GM23338 (cell line): Measurements from ENCODE around the gene CCBE1.

Experiments used
- CREB1 ChIP-seq: fragments of 250-450 bp; sonication (Bioruptor Pico); IDR thresholded peaks from 2 replicates; pipeline ENCODE4 v1.5.0; 2020; ENCODE audit warnings: low read depth, mild to moderate bottlenecking, moderate library complexity
- EZH2 ChIP-seq: fragments of 200-600 bp; sonication (generic); IDR thresholded peaks from one replicate; pipeline ENCODE4 v1.8.0; 2017; ENCODE audit warnings: antibody characterized with exemption, mild to moderate bottlenecking, low read depth; ENCODE audit not compliant: unreplicated experiment
- EZH2phosphoT487 ChIP-seq: fragments of 200-600 bp; sonication (generic); IDR thresholded peaks from one replicate; pipeline ENCODE4 v1.8.1; 2018; ENCODE audit warnings: antibody characterized with exemption; ENCODE audit not compliant: unreplicated experiment
- JUNB ChIP-seq: IDR thresholded peaks from one replicate; pipeline ENCODE4 v1.6.1; 2016; ENCODE audit warnings: antibody characterized with exemption; ENCODE audit not compliant: unreplicated experiment
- POLR2AphosphoS5 ChIP-seq: IDR thresholded peaks from 2 replicates; pipeline ENCODE4 v1.6.1; 2016; ENCODE audit warnings: antibody characterized with exemption, low read depth
- STAT1 ChIP-seq: IDR thresholded peaks from one replicate; pipeline ENCODE4 v1.6.1; 2016; ENCODE audit warnings: antibody characterized with exemption; ENCODE audit not compliant: unreplicated experiment
- ZNF331 ChIP-seq: fragments of 250-450 bp; sonication (Bioruptor Pico); IDR thresholded peaks from 2 replicates; pipeline ENCODE4 v1.5.0; 2020; ENCODE audit warnings: low read depth, mild to moderate bottlenecking, moderate library complexity
- TF ChIP-seq, protein P1 (sequence below): IDR thresholded peaks from one replicate; pipeline ENCODE4 v1.6.1; 2018; ENCODE audit warnings: antibody characterized with exemption; ENCODE audit not compliant: unreplicated experiment
- TF ChIP-seq, protein P2 (sequence below), 2 experiments: fragments of 200-600 bp in 1 of 2; sonication (generic) in 1 of 2; conservative IDR thresholded peaks; 2 replicates each; pipeline versions ENCODE4 v1.5.1 to v1.6.1; 2016 to 2017; ENCODE audit warnings: antibody characterized with exemption in 2 of 2, low read depth in 2 of 2, mild to moderate bottlenecking in 2 of 2, moderate library complexity in 1 of 2

DNA sequence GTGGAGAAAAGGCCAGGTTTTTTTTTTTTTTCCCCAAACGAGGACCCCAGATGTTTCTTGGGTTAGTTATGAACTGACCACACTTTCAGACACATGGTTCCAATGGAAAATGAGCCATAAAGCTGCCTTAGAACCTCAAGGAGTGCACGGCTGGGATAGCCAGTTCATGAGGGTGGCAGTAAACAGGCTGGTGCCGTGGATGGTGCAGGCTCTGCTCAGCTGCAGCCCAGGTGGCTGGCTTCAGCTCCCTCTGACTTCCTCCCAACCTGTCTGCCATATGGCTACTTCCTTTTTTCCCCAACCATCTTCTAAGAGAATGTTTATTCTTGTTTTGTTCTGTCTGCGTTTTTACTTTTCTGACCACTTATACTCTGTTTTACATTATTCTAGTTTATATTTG is 228.4 kb downstream of the CCBE1 start:
- TF ChIP-seq, protein P1, sequence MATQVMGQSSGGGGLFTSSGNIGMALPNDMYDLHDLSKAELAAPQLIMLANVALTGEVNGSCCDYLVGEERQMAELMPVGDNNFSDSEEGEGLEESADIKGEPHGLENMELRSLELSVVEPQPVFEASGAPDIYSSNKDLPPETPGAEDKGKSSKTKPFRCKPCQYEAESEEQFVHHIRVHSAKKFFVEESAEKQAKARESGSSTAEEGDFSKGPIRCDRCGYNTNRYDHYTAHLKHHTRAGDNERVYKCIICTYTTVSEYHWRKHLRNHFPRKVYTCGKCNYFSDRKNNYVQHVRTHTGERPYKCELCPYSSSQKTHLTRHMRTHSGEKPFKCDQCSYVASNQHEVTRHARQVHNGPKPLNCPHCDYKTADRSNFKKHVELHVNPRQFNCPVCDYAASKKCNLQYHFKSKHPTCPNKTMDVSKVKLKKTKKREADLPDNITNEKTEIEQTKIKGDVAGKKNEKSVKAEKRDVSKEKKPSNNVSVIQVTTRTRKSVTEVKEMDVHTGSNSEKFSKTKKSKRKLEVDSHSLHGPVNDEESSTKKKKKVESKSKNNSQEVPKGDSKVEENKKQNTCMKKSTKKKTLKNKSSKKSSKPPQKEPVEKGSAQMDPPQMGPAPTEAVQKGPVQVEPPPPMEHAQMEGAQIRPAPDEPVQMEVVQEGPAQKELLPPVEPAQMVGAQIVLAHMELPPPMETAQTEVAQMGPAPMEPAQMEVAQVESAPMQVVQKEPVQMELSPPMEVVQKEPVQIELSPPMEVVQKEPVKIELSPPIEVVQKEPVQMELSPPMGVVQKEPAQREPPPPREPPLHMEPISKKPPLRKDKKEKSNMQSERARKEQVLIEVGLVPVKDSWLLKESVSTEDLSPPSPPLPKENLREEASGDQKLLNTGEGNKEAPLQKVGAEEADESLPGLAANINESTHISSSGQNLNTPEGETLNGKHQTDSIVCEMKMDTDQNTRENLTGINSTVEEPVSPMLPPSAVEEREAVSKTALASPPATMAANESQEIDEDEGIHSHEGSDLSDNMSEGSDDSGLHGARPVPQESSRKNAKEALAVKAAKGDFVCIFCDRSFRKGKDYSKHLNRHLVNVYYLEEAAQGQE = no peak
- TF ChIP-seq POLR2AphosphoS5 (no peak), EZH2 (no peak), EZH2phosphoT487 (no peak), JUNB (no peak), CREB1 (CRISPR knock-in tag) (no peak), ZNF331 (CRISPR knock-in tag) (no peak), STAT1 (no peak)
- TF ChIP-seq, protein P2, sequence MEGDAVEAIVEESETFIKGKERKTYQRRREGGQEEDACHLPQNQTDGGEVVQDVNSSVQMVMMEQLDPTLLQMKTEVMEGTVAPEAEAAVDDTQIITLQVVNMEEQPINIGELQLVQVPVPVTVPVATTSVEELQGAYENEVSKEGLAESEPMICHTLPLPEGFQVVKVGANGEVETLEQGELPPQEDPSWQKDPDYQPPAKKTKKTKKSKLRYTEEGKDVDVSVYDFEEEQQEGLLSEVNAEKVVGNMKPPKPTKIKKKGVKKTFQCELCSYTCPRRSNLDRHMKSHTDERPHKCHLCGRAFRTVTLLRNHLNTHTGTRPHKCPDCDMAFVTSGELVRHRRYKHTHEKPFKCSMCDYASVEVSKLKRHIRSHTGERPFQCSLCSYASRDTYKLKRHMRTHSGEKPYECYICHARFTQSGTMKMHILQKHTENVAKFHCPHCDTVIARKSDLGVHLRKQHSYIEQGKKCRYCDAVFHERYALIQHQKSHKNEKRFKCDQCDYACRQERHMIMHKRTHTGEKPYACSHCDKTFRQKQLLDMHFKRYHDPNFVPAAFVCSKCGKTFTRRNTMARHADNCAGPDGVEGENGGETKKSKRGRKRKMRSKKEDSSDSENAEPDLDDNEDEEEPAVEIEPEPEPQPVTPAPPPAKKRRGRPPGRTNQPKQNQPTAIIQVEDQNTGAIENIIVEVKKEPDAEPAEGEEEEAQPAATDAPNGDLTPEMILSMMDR (conservative IDR thresholded peaks at IDR 0.05; ENCODE audit: low read depth in 2 of 2) = no peak
